ES-I3 (cell line): ENCODE data around the gene PHLPP1.
"Not testable (repeated sequence)": the region's sequence is repeated elsewhere in the genome, so short reads cannot be mapped to it uniquely, and the experiment has no call there.

Experiments
- H3K36me3 ChIP-seq: 2 replicates; pipeline ENCODE4 v1.6.1; 2013; ENCODE audit warnings: mild to moderate bottlenecking, low read length, control low read depth, moderate library complexity; ENCODE audit not compliant: insufficient read depth
- H3K4me1 ChIP-seq: 2 replicates; pipeline ENCODE4 v1.6.1; 2013; ENCODE audit warnings: mild to moderate bottlenecking, control low read depth, low read length; ENCODE audit not compliant: insufficient read depth
- H3K9ac ChIP-seq: 2 replicates; pipeline ENCODE4 v1.6.1; 2013; ENCODE audit warnings: low read depth, mild to moderate bottlenecking, low read length, moderate library complexity
- H3K9me3 ChIP-seq: 2 replicates; pipeline ENCODE4 v1.6.1; 2013; ENCODE audit warnings: mild to moderate bottlenecking, low read length, moderate library complexity; ENCODE audit not compliant: control insufficient read depth, insufficient read depth

The PHLPP1 gene

DNA sequence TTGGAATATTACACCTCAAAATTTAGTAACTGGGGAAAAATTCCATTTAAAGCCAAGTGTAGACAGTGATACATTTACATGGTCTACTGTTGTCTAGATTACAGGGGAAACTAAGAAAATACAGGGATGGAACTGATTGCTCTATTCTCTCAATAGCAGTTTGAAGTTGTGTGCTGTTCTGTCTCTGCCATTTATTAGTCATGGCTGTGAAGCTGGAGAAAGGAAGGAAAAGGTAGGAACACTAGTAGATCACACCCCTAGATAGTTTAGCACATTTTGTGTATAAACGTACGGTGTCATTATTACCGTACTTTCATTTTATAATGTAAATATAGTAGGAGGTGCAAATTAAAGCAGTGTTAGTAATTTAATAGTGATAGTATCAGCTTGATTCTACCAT is 170.5 kb downstream of the PHLPP1 start:
- H3K9ac ChIP-seq = no peak overlapping the region
- no peaks in the 10 kb centered on the region for H3K36me3 ChIP-seq
- no peaks in the 10 kb centered on the region for H3K9me3 ChIP-seq
- peaks cover 21% of the 10 kb centered on the region for H3K4me1 ChIP-seq

- Histone ChIP-seq H3K9ac (no peak overlapping the region), H3K9me3 (no peaks in the 10 kb centered on the region), H3K36me3 (peaks cover 10% of the 10 kb centered on the region), H3K4me1 (peaks cover 14% of the 10 kb centered on the region; the same call in 1 of the 2 replicates)
Observed at GRCh38 chr18:62894681-62895390, 179.5 kb downstream of the PHLPP1 start.

- Histone ChIP-seq H3K4me1 (peaks cover 14% of the 10 kb centered on the region; the same call in 1 of the 2 replicates), H3K9ac (no peak overlapping the region), H3K36me3 (peaks cover 10% of the 10 kb centered on the region), H3K9me3 (no peaks in the 10 kb centered on the region)
Observed at GRCh38 chr18:62897153-62897552, 181.8 kb downstream of the PHLPP1 start.

GRCh38 chr18:62898359-62898758 is 183.0 kb downstream of the PHLPP1 start:
- Histone ChIP-seq H3K36me3 (peaks cover 10% of the 10 kb centered on the region), H3K4me1 (peaks cover 14% of the 10 kb centered on the region; the same call in 1 of the 2 replicates), H3K9ac (no peak overlapping the region), H3K9me3 (no peaks in the 10 kb centered on the region)

DNA sequence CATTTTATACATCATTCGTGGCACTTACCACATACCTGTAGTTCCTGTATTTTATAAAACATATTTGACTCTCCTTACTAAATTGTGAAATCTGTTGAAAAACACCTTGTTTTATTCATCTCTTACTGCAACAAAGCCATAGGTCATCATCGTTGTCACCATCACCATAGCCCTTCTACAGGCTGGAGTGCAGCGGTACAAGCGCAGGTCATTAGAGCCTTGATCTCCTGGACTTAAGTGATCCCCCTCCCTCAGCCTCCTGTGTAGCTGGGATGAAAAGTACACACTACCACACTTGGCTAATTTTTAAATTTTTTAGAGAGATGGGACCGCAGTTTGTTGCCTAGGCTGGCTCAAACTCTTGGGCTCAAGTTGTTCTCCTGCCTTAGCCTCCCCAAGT is 184.2 kb downstream of the PHLPP1 start:
- Histone ChIP-seq H3K9ac (no peak overlapping the region), H3K4me1 (peaks cover 3% of the 10 kb centered on the region), H3K36me3 (peaks cover 10% of the 10 kb centered on the region), H3K9me3 (no peaks in the 10 kb centered on the region)

DNA sequence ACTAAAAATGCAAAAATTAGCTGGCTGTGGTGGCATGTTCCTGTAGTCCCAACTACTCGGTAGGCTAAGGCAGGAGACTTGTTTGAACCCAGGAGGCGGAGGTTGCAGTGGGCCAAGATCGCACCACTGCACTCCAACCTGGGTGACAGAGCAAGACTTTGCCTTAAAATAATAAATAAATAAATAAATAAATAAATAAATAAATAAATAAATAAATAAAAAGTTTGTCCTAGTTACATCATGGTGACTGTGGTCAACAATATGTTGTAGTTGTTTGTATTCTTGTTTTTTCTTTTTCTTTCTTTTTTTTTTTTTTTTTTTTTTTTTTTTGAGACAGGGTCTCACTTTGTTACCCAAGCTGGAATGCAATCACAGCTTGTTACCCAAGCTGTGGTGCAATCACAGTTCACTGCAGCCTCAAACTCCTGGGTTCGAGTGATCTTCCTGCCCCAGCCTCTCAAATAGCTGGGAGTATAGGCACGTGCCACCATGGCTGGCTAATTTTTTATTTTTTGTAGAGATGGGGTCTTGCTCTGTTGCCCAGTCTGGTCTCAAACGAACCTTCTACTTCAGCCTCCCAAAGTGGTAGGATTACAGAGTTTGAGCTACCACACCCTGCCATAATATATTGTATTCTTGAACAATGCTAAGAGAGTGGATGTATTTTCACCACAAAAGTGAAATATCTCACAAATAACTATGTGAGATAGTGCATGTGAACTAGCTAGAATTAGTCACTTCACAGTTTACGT is 185.0 kb downstream of the PHLPP1 start:
- no peak overlapping the region for H3K9ac ChIP-seq
- H3K36me3 ChIP-seq = peaks cover 10% of the 10 kb centered on the region
- H3K9me3 ChIP-seq = no peaks in the 10 kb centered on the region
- no peaks in the 10 kb centered on the region; the same call in 1 of the 2 replicates for H3K4me1 ChIP-seq

DNA sequence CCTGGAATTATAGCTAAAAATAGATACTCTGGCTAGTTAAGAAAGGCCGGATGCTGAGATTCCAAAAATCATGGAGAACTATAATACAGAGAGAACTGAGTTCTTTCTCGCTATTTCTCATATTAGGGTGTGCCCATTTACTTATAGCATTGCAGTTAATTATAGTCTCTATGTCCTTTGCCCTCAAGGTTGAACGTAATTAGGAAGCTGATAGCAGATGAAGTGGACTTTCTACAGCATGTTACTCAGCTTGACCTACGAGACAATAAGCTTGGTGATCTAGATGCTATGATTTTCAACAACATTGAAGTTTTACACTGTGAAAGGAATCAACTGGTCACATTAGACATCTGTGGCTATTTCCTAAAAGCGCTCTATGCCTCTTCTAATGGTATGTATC is 187.4 kb downstream of the PHLPP1 start:
- Histone ChIP-seq H3K36me3 (0 out of 2 replicates have a peak, but pooled peaks cover 2% of the 10 kb centered on the region), H3K9ac (no peak overlapping the region), H3K9me3 (no peaks in the 10 kb centered on the region), H3K4me1 (no peaks in the 10 kb centered on the region; the same call in 1 of the 2 replicates)

GRCh38 chr18:62904396-62905285 is 189.3 kb downstream of the PHLPP1 start:
- Histone ChIP-seq H3K9ac (no peak overlapping the region), H3K9me3 (no peaks in the 10 kb centered on the region), H3K4me1 (no peaks in the 10 kb centered on the region; the same call in 1 of the 2 replicates), H3K36me3 (no peaks in the 10 kb centered on the region)

- Histone ChIP-seq H3K4me1 (no peaks in the 10 kb centered on the region), H3K9me3 (no peaks in the 10 kb centered on the region)
Observed at GRCh38 chr18:62912885-62913284, 197.5 kb downstream of the PHLPP1 start.

DNA sequence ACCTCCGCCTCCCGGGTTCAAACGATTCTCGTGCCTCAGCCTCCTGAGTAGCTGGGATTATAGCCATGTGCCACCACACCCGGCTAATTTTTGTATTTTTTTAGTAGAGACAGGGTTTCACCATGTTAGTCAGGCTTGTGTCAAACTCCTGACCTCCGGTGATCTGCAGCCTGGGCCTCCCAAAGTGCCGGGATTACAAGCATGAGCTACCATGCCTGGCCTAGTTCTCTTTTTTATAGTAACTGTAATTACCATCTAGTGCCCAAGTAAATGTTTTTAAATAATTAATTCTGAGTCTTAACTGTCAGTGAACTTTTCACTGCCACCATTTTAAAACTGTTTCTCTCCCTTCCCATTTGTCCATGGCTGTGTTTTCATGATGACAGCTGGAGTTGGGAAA is 198.5 kb downstream of the PHLPP1 start:
- H3K9me3 ChIP-seq, H3K36me3 ChIP-seq, H3K9ac ChIP-seq, H3K4me1 ChIP-seq: not testable (repeated sequence)

More at GRCh38 chr18:62912885-62913284, 197.5 kb downstream of the PHLPP1 start:
- Histone ChIP-seq H3K36me3 (peaks cover 9% of the 10 kb centered on the region; the same call in 1 of the 2 replicates), H3K9ac (no peak overlapping the region)

- H3K36me3 ChIP-seq = peaks cover 9% of the 10 kb centered on the region; the same call in 1 of the 2 replicates
- H3K4me1 ChIP-seq = no peaks in the 10 kb centered on the region
- H3K9me3 ChIP-seq = no peaks in the 10 kb centered on the region
- H3K9ac ChIP-seq = no peak overlapping the region
Observed at GRCh38 chr18:62914871-62915392, 199.6 kb downstream of the PHLPP1 start.

DNA sequence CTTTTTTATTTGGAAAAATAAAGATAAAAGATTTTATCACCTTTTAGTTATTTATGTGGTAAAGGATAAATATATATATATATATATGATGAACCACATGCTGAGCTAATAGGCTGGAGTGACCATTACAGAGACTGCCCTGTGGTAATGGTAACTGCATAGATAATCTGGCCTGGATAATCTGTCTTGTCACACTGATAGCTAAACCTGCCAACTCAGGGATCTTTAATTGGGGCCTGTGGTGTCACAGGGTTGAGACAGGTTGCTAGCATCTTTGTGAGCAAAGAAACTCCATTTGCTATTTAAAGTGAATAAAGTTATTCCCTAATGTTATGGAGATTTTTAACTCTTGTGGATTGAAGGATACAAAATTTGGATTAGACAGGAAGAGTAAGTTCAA is 203.0 kb downstream of the PHLPP1 start:
- H3K36me3 ChIP-seq = peaks cover 9% of the 10 kb centered on the region; the same call in 1 of the 2 replicates
- H3K9ac ChIP-seq = no peak overlapping the region
- H3K4me1 ChIP-seq = no peaks in the 10 kb centered on the region
- H3K9me3 ChIP-seq = no peaks in the 10 kb centered on the region

DNA sequence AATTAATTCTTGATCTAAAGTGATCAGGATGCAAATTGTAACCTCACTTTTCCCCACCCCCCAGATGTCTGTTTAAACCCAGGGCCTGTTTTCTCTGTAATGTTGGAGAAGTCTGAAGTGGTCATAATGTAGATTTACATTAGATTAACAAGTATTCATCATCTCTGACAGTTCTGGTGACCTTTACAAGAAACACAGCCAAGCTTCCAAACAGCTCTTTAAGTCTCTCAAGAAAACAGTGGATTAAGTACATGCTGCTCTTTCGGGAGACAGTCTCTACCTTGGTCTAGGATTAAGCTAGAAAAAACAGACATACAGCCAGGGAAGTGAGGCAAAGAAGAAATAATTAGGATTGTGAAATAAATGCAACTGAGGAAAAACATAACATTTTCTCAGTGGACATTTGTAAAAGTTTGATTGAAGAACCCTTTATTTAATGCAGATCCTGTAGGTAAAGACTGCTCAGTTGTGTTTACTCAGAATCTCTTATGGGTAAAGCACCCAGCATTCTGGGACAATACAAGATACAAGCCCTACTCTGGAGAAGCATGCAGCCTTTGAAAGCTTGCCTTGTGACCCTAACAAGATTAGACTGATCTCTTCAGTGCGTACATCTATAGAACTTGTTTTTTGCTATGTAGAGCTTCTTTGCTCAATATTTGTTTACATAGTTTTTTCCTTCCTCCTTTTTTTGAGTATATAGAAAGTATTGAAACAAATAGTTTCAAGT is 203.9 kb downstream of the PHLPP1 start:
- Histone ChIP-seq H3K36me3 (peaks cover 11% of the 10 kb centered on the region; the same call in 1 of the 2 replicates), H3K9me3 (no peaks in the 10 kb centered on the region), H3K4me1 (no peaks in the 10 kb centered on the region), H3K9ac (no peak overlapping the region)
